K562 (cell line): Measurements from ENCODE around the gene SORCS2. TPM values are rescaled to one million over a fixed set of nuclear protein-coding genes. Genes with fewer than 3 reads are reported as not detected.

ENCODE experiments used
- ATAC-seq: fragments of 200-7000 bp; cut with Tn5 transposase; 3 replicates; pipeline ENCODE4 v1.9.1; 2020; ENCODE audit warnings: moderate library complexity
- BruUV-seq: library from RNA; stranded (reverse); fragments of 400-500 nt; replicated peaks from 2 replicates; lab custom pipeline; 2021; lab: Mats Ljungman, UMichigan
- CTCF ChIA-PET: fragments of 300-600 bp; formaldehyde crosslinking; extraction: SDS; loops from one replicate; lab custom pipeline; 2021; ENCODE audit warnings: low intra/inter-chr PET ratio; lab: Yijun Ruan, JAX
- POLR2A ChIA-PET: fragments of 300-600, 350-650 bp; sonication (Branson Sonifier 250); formaldehyde crosslinking; extraction: SDS; loops from one replicate; lab custom pipeline; 2021; ENCODE audit warnings: antibody characterized with exemption, inconsistent platforms; lab: Yijun Ruan, JAX
- DNase-seq, 4 experiments: peaks; one replicate each; pipeline versions ENCODE4 v3.0.0 to v3.0.0-alpha.2; 2011 to 2018; ENCODE audit warnings: low spot score in 3 of 4, mixed read lengths in 3 of 4; ENCODE audit errors: extremely low read depth in 1 of 4
- FAIRE-seq: peaks from 2 replicates; lab custom pipeline; 2011; peaks lifted over from hg19 to GRCh38; lab: Jason Lieb, UNC
- H2AFZ ChIP-seq: 2 replicates; pipeline ENCODE4 v1.6.0; 2011; ENCODE audit warnings: low read depth, low read length, control low read depth, inconsistent platforms
- H3K27ac ChIP-seq: fragments of 200-600 bp; 3 replicates; pipeline ENCODE4 v1.8.0; 2011; ENCODE audit warnings: low read depth, mild to moderate bottlenecking, control low read depth, inconsistent platforms, low read length, moderate library complexity, mixed read lengths; ENCODE audit errors: extremely low read depth
- H3K27me3 ChIP-seq, 2 experiments: fragments of 300-600 bp in 1 of 2; 2 replicates in 1 of 2; 3 replicates in 1 of 2; pipeline versions ENCODE4 v1.6.0 to v1.8.0; 2011; ENCODE audit warnings: inconsistent platforms in 2 of 2, low read length in 2 of 2, mild to moderate bottlenecking in 1 of 2, mixed read lengths in 1 of 2, moderate library complexity in 1 of 2; ENCODE audit not compliant: control insufficient read depth in 2 of 2, insufficient read depth in 2 of 2
- H3K36me3 ChIP-seq: fragments of 300-600 bp; 3 replicates; pipeline ENCODE4 v1.8.0; 2011; ENCODE audit warnings: mild to moderate bottlenecking, low read length, inconsistent platforms; ENCODE audit not compliant: control insufficient read depth, insufficient read depth
- H3K4me1 ChIP-seq, 2 experiments: fragments of 200-600 bp in 1 of 2; replicated peaks in 1 of 2; 2 replicates in 1 of 2; 3 replicates in 1 of 2; pipeline versions ENCODE4 v1.5.1 to v1.8.0; 2011; ENCODE audit warnings: inconsistent platforms in 2 of 2, low read length in 2 of 2, mild to moderate bottlenecking in 1 of 2, mixed read lengths in 1 of 2, moderate library complexity in 1 of 2; ENCODE audit not compliant: control insufficient read depth in 2 of 2, insufficient read depth in 2 of 2
- H3K4me2 ChIP-seq: 2 replicates; pipeline ENCODE4 v1.6.1; 2011; ENCODE audit warnings: low read length, control low read depth, inconsistent platforms, mixed read lengths; ENCODE audit not compliant: insufficient read depth
- H3K4me3 ChIP-seq: fragments of 200-600 bp; sonication (generic), shearing (Covaris generic); 2 replicates; pipeline ENCODE4 v1.5.1; 2016; ENCODE audit warnings: control low read depth, inconsistent platforms
- H3K79me2 ChIP-seq: fragments of 200-600 bp; 3 replicates; pipeline ENCODE4 v1.8.0; 2011; ENCODE audit warnings: low read length, inconsistent platforms; ENCODE audit not compliant: control insufficient read depth, insufficient read depth
- H3K9ac ChIP-seq, 2 experiments: 2 replicates each; pipeline versions ENCODE4 v1.6.0 to v1.6.1; 2011; ENCODE audit warnings: low read depth in 2 of 2, low read length in 2 of 2, control low read depth in 1 of 2, inconsistent platforms in 1 of 2, mild to moderate bottlenecking in 1 of 2, mixed read lengths in 1 of 2; ENCODE audit not compliant: insufficient read depth in 1 of 2
- H3K9me1 ChIP-seq: one replicate; pipeline ENCODE4 v1.6.0; 2011; ENCODE audit warnings: inconsistent platforms, mild to moderate bottlenecking, low read length, moderate library complexity; ENCODE audit not compliant: control insufficient read depth, insufficient read depth
- H3K9me3 ChIP-seq: replicated peaks from 2 replicates; pipeline ENCODE4 v1.5.1; 2011; ENCODE audit warnings: low read depth, low read length, inconsistent platforms; ENCODE audit not compliant: control insufficient read depth, insufficient read depth
- H4K20me1 ChIP-seq: replicated peaks from 2 replicates; pipeline ENCODE4 v1.6.1; 2011; ENCODE audit warnings: low read length, inconsistent platforms, mixed read lengths; ENCODE audit not compliant: control insufficient read depth, insufficient read depth
- ARID2 ChIP-seq: fragments of 450-650 bp; IDR thresholded peaks from 2 replicates; pipeline ENCODE4 v1.6.1; 2017; ENCODE audit warnings: antibody characterized with exemption, mild to moderate bottlenecking
- ATF1 ChIP-seq, 2 experiments: fragments of 450-650 bp in 1 of 2; IDR thresholded peaks; 2 replicates each; pipeline ENCODE4 v1.6.1; 2016; ENCODE audit warnings: missing compliant biosample characterization in 1 of 2, missing genetic modification characterization in 1 of 2
- OTX1 ChIP-seq: fragments of 450-650 bp; formaldehyde crosslinking; IDR thresholded peaks from 2 replicates; pipeline ENCODE4 v1.4.0; 2022; ENCODE audit warnings: mild to moderate bottlenecking
- TGIF2 ChIP-seq: sonication (generic); formaldehyde crosslinking; IDR thresholded peaks from 2 replicates; pipeline ENCODE4 v1.8.1; 2022; ENCODE audit warnings: mild to moderate bottlenecking, missing genetic modification reagents, moderate library complexity
- ZNF212 ChIP-seq: fragments of 450-650 bp; formaldehyde crosslinking; IDR thresholded peaks from 2 replicates; pipeline ENCODE4 v1.4.0; 2020; ENCODE audit warnings: mild to moderate bottlenecking
- ZNF217 ChIP-seq: sonication (generic); formaldehyde crosslinking; IDR thresholded peaks from 2 replicates; pipeline ENCODE4 v1.8.0; 2022; ENCODE audit warnings: mild to moderate bottlenecking, missing genetic modification reagents
- ZNF232 ChIP-seq: sonication (generic); formaldehyde crosslinking; IDR thresholded peaks from 2 replicates; pipeline ENCODE4 v1.8.0; 2022; ENCODE audit warnings: mild to moderate bottlenecking, missing genetic modification reagents
- ZNF263 ChIP-seq: sonication (generic); formaldehyde crosslinking; IDR thresholded peaks from 2 replicates; pipeline ENCODE4 v1.8.0; 2022; ENCODE audit warnings: mild to moderate bottlenecking, missing genetic modification reagents, borderline replicate concordance
- ZNF507 ChIP-seq: conservative IDR thresholded peaks from 2 replicates; pipeline ENCODE4 v1.6.1; 2017; ENCODE audit warnings: missing genetic modification characterization, missing compliant biosample characterization
- ZNF75A ChIP-seq: fragments of 450-650 bp; formaldehyde crosslinking; IDR thresholded peaks from 2 replicates; pipeline ENCODE4 v1.4.0; 2020; ENCODE audit warnings: mild to moderate bottlenecking
- WGBS: fragments of 100-300 bp; shearing (Covaris generic); methylation state at CpG from one replicate; pipeline ENCODE4 v1.1.6; 2016; ENCODE audit warnings: low coverage, mixed read lengths; ENCODE audit not compliant: insufficient coverage; ENCODE audit errors: missing lambda C conversion rate; 5-methylcytosine and 5-hydroxymethylcytosine counted together
- in situ Hi-C: fragments of 300-500 bp; cut with MboI; formaldehyde crosslinking; loops from 4 replicates; pipeline ENCODE4 v1.15.0; 2018; ENCODE audit warnings: inconsistent platforms, mixed read lengths
- intact Hi-C: fragments of 100-400 bp; cut with micrococcal nuclease; formaldehyde crosslinking; loops from 2 replicates; pipeline ENCODE4 v1.14.2; 2022
- polyA plus RNA-seq, 8 experiments: library from polyadenylated mRNA; depleted of rRNA in 4 of 8; stranded (reverse) in 5 of 8; unstranded in 3 of 8; fragments of >200 nt; fragmentation: Nextera tagmentation in 2 of 8; fragmentation: Illumina TruSeq in 1 of 8; extraction: Ambion mirVana in 2 of 8; extraction: Trizol in 1 of 8; gene quantifications; 2 replicates each; pipeline versions ENCODE4 v1.2.1 to v1.2.3, GENCODE V29; 2011 to 2014; ENCODE audit warnings: inconsistent platforms in 1 of 8, missing spikeins in 1 of 8
- total RNA-seq, 7 experiments: library from RNA; depleted of rRNA in 6 of 7; stranded (reverse); fragments of >200 nt in 6 of 7; fragmentation: Illumina TruSeq in 2 of 7; extraction: Trizol in 2 of 7; gene quantifications; 2 replicates each; pipeline versions ENCODE4 v1.2.1 to v1.2.3, GENCODE V29; 2011 to 2021; ENCODE audit warnings: low replicate concordance in 1 of 7
- TF ChIP-seq, protein P1 (sequence below): fragments of 450-650 bp; IDR thresholded peaks from 2 replicates; pipeline ENCODE4 v1.6.1; 2018; ENCODE audit not compliant: partially characterized antibody
- TF ChIP-seq, protein P2 (sequence below): sonication (generic); formaldehyde crosslinking; IDR thresholded peaks from 2 replicates; pipeline ENCODE4 v1.8.0; 2022; ENCODE audit warnings: missing genetic modification reagents, mild to moderate bottlenecking, moderate library complexity, borderline replicate concordance
- TF ChIP-seq, protein P3 (sequence below): fragments of 250-450 bp; sonication (Bioruptor Pico); IDR thresholded peaks from 2 replicates; pipeline ENCODE4 v1.9.0; 2021; ENCODE audit warnings: mild to moderate bottlenecking
- TF ChIP-seq, protein P4 (sequence below): sonication (generic); formaldehyde crosslinking; IDR thresholded peaks from 2 replicates; pipeline ENCODE4 v1.8.1; 2022; ENCODE audit warnings: missing genetic modification reagents

Gene SORCS2
- total and polyA plus RNA-seq, 9 of the 15 experiments (the other 6 are each of a cell fraction or from before 2014, with no cell fraction given) = not detected

DNA sequence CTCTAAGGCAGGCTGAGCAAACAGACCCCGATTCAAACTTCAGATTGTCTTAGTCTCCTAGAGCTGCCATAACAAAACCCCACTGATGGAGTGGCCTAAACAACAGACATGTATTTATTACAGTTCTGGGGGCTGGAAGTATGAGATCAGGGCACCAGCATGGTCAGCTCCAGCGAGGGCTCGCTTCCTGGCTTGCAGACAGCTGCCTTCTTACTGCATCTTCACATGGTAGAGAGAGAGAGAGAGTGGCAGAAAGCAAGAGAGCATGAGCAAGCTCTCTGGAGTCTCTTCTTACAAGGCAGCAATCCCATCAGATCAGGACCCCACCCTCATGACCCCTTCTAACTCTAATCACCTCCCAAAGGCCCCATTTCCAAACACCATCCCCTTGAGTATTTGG, 22.3 kb upstream of the SORCS2 start:
- whole genome bisulfite sequencing = 0% methylated on average over 3 of the region's 3 CpGs
- intact Hi-C loops = no loop called here
- H3K4me1 ChIP-seq = no peaks in the 10 kb centered on the region
- H3K4me3 ChIP-seq = no peak overlapping the region
- H3K9me1 ChIP-seq = no peaks in the 10 kb centered on the region
- DNase-seq (no peak), ATAC-seq (no peak), FAIRE-seq (no peak)
- H3K4me2 ChIP-seq = no peak overlapping the region
- H3K27ac ChIP-seq = no peak overlapping the region
- H3K36me3 ChIP-seq = no peaks in the 10 kb centered on the region
- in situ Hi-C loops = no loop called here
- no peak overlapping the region for H3K9ac ChIP-seq
- peaks cover 46 to 77% of the 10 kb centered on the region in 2 experiments; a peak in 4 of 5 replicates for H3K27me3 ChIP-seq
- peaks cover 13% of the 10 kb centered on the region; the same call in 1 of the 2 replicates for H4K20me1 ChIP-seq
- ChIA-PET CTCF (no interaction called here), POLR2A (interaction anchor here (0.7 kb wide), 1 partner anchor 9 kb away, joined by 4 read pairs; no protein-coding TSS in a partner anchor)
- no peaks in the 10 kb centered on the region for H3K79me2 ChIP-seq
- no peak overlapping the region for H2AFZ ChIP-seq
- H3K9me3 ChIP-seq = no peaks in the 10 kb centered on the region
- no peak for TF ChIP-seq ZNF263 (CRISPR knock-in tag)
- TF ChIP-seq, protein P1, sequence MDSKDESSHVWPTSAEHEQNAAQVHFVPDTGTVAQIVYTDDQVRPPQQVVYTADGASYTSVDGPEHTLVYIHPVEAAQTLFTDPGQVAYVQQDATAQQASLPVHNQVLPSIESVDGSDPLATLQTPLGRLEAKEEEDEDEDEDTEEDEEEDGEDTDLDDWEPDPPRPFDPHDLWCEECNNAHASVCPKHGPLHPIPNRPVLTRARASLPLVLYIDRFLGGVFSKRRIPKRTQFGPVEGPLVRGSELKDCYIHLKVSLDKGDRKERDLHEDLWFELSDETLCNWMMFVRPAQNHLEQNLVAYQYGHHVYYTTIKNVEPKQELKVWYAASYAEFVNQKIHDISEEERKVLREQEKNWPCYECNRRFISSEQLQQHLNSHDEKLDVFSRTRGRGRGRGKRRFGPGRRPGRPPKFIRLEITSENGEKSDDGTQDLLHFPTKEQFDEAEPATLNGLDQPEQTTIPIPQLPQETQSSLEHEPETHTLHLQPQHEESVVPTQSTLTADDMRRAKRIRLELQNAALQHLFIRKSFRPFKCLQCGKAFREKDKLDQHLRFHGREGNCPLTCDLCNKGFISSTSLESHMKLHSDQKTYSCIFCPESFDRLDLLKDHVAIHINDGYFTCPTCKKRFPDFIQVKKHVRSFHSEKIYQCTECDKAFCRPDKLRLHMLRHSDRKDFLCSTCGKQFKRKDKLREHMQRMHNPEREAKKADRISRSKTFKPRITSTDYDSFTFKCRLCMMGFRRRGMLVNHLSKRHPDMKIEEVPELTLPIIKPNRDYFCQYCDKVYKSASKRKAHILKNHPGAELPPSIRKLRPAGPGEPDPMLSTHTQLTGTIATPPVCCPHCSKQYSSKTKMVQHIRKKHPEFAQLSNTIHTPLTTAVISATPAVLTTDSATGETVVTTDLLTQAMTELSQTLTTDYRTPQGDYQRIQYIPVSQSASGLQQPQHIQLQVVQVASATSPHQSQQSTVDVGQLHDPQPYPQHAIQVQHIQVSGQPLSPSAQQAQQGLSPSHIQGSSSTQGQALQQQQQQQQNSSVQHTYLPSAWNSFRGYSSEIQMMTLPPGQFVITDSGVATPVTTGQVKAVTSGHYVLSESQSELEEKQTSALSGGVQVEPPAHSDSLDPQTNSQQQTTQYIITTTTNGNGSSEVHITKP = no peak
- no peak for TF ChIP-seq OTX1 (CRISPR knock-in tag)
- TF ChIP-seq, protein P2, sequence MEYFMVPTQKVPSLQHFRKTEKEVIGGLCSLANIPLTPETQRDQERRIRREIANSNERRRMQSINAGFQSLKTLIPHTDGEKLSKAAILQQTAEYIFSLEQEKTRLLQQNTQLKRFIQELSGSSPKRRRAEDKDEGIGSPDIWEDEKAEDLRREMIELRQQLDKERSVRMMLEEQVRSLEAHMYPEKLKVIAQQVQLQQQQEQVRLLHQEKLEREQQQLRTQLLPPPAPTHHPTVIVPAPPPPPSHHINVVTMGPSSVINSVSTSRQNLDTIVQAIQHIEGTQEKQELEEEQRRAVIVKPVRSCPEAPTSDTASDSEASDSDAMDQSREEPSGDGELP (CRISPR knock-in tag) = no peak
- no peak for TF ChIP-seq ATF1 (CRISPR knock-in tag; IDR thresholded peaks at IDR 0.05)
- TF ChIP-seq ATF1 (tag; IDR thresholded peaks at IDR 0.05) = no peak
- TF ChIP-seq TGIF2 (CRISPR knock-in tag) = no peak
- no peak for TF ChIP-seq ZNF75A (CRISPR knock-in tag)
- TF ChIP-seq ZNF217 = no peak
- TF ChIP-seq, protein P3, sequence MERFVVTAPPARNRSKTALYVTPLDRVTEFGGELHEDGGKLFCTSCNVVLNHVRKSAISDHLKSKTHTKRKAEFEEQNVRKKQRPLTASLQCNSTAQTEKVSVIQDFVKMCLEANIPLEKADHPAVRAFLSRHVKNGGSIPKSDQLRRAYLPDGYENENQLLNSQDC = no peak
- no peak for TF ChIP-seq ZNF232
- TF ChIP-seq ZNF212 (CRISPR knock-in tag) = no peak
- TF ChIP-seq ARID2 = no peak
- TF ChIP-seq ZNF507 (tag) = no peak
- TF ChIP-seq, protein P4, sequence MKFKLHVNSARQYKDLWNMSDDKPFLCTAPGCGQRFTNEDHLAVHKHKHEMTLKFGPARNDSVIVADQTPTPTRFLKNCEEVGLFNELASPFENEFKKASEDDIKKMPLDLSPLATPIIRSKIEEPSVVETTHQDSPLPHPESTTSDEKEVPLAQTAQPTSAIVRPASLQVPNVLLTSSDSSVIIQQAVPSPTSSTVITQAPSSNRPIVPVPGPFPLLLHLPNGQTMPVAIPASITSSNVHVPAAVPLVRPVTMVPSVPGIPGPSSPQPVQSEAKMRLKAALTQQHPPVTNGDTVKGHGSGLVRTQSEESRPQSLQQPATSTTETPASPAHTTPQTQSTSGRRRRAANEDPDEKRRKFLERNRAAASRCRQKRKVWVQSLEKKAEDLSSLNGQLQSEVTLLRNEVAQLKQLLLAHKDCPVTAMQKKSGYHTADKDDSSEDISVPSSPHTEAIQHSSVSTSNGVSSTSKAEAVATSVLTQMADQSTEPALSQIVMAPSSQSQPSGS (CRISPR knock-in tag) = no peak
- BruUV-seq = no TSS peak
